Prostate gland (tissue), 2 donors: ENCODE data around the gene GPR15LG.
"Not testable (repeated sequence)": the region's sequence is repeated elsewhere in the genome, so short reads cannot be mapped to it uniquely, and the experiment has no call there.

Source experiments
- CTCF ChIP-seq, 4 experiments: fragments of 200-600 bp in 2 of 4; fragments of 450-650 bp in 2 of 4; sonication (generic) in 2 of 4; IDR thresholded peaks; 1 replicate in 3 of 4; 2 replicates in 1 of 4; pipeline ENCODE4 v1.5.1; 2016 to 2019; ENCODE audit warnings: antibody characterized with exemption in 4 of 4, mild to moderate bottlenecking in 2 of 4, moderate library complexity in 2 of 4
- POLR2A ChIP-seq: fragments of 450-650 bp; IDR thresholded peaks from one replicate; pipeline ENCODE4 v1.6.1; 2016; ENCODE audit warnings: antibody characterized with exemption, mild to moderate bottlenecking

GRCh38 chr10:84125910-84126784 is 47.5 kb upstream of the GPR15LG start:
- TF ChIP-seq CTCF (IDR thresholded peaks at IDR 0.05); POLR2A: not testable (repeated sequence)
